PC-3 (cell line): ENCODE data around the gene RAB40AL.

Source experiments
- CTCF ChIP-seq: fragments of 300-600 bp; sonication (generic); conservative IDR thresholded peaks from 2 replicates; pipeline ENCODE4 v1.5.1; 2017; ENCODE audit warnings: antibody characterized with exemption, low read depth, mild to moderate bottlenecking, low read length
- EZH2 ChIP-seq: fragments of 300-600 bp; sonication (generic); IDR thresholded peaks from one replicate; pipeline ENCODE4 v1.6.1; 2017; ENCODE audit warnings: antibody characterized with exemption, mild to moderate bottlenecking, low read length; ENCODE audit not compliant: unreplicated experiment

DNA sequence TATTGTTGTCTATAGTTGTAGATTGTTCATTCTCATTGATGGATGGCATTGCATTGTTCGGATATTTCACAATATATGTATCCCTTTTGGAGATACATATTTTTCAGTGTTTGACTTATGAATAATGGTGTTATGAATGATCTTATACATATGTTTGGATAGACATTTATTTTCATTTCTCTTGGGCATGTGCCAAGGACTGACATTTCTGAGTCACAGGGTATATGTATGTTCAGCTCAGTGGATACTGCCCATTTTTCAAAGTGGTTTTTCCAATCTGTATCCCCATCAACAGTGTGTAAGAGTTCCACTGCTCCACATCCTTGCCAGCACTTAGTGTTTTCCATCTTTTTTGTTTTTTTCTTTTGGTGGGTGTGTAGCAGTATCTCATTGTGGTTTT lies 45.0 kb upstream of the RAB40AL start:
- TF ChIP-seq EZH2 (no peak), CTCF (no peak)
